ENCODE results near the gene CLDND2. TPM values are rescaled to one million over a fixed set of nuclear protein-coding genes. Genes with fewer than 3 reads are reported as not detected.

CLDND2 gene
- total RNA-seq, 5 donors from 2014 or later (not counting 1 experiment from before 2014, with no cell fraction given): 2.0 to 8.5 (median 5.8) TPM

DNA sequence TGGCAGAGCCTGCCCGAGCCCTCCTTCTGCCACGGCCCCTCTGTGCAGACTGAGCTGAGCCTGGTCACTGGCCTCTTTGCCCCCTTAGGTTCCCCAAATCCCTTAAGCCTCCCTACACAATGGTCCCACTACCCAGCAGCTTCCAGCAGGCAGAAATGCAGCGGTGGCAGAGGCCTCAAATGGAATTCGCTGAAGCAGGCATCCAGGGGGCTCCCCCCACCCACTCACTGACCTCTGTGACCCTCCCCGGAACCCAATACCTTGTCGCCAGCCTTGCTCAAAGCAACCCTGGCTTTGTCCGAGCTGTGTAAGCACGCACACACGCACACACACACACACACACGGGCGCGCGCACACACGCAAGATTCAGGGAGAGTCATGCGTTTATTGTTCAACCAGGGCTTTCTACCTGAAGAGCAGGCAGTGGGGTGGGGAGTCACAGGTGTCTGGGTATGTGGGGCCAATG, 19.2 kb upstream of the CLDND2 start, which contains the start of gene LIM2:
TSS of gene LIM2 (minus strand) at position 51 of the 466 bp plus-strand sequence. CDS start 531 bp downstream, outside the sequence.
- DNase-seq: no peak
- H3K4me3 Mint-ChIP-seq: peak within 1 kb of the TSS; percentile 29 to 60 (median 57)
- H3K27me3 ChIP-seq (replicated peaks in 1 of 2; ENCODE audit: control insufficient read depth in 2 of 2, extremely low read depth in 1 of 2, insufficient read depth in 2 of 2, low read length in 1 of 2): peaks cover 0 to 7% of the 10 kb centered on the region in 2 experiments
- peaks cover 0 to 42% of the 10 kb centered on the region in 2 experiments for H3K4me1 ChIP-seq (ENCODE audit: control insufficient read depth in 1 of 2, extremely low read depth in 1 of 2, insufficient read depth in 2 of 2, low read length in 2 of 2)
- H3K27ac ChIP-seq (ENCODE audit: low read length): peak within 1 kb of the TSS; percentile 60
- H3K9me3 ChIP-seq: no peaks in the 10 kb centered on the region
- 80% methylated on average over 6 of the region's 15 CpGs for WGBS (ENCODE audit: insufficient coverage)
- H3K36me3 Mint-ChIP-seq: no peaks in the 10 kb centered on the region
- H3K4me3 ChIP-seq (ENCODE audit: control insufficient read depth in 1 of 2, extremely low read depth in 1 of 2, low read length in 1 of 2): peak within 1 kb of the TSS in 1 of 2 donors; percentile 51
- peak within 1 kb of the TSS; percentile 19 to 55 for H3K27ac Mint-ChIP-seq
- ChIA-PET POLR2A (no interaction called here), CTCF (no interaction called here)
- no peaks in the 10 kb centered on the region for H3K36me3 ChIP-seq (ENCODE audit: control insufficient read depth in 2 of 2, extremely low read depth in 1 of 2, insufficient read depth in 1 of 2, low read length in 1 of 2)
- ATAC-seq (replicated peaks in 1 of 4): no peak
- no peaks in the 10 kb centered on the region for H3K9me3 Mint-ChIP-seq
- no peaks in the 10 kb centered on the region for H3K27me3 Mint-ChIP-seq
- peaks cover 6 to 19% (median 7%) of the 10 kb centered on the region in 3 donors for H3K4me1 Mint-ChIP-seq

DNA sequence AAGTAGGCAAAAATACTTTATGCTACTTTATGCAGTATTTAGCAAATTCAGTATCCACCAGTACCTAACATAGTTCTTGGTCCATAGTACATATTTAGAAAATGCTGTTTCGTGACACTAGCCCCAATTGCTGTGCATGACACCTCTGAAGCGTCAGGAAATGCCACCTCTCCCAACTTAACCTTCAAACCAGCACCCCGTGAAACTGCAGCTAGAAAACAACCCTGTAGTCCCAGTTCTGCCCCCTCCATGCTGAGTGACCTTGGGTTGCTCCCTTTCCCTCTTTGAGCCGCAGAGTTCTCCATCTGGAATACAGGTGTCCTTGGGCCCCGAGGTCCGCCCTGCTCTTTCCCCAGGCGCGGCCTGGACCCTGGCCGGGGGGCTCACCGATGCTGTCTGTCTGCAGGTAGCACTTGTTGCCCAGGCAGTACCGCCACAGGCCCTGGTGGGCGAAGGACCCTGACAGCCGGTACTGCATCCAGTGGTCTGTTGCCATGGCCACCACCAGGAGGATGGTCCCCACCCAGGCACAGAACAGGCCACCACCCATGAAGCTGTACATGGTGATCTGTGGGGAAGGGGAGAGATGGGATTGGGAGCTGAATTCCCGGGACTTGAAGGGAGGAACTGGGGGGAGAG, 18.2 kb upstream of the CLDND2 start:
- POLR2A ChIA-PET: no interaction called here
- peak overlapping the region in 1 of 2 donors; percentile 51 for H3K4me3 ChIP-seq (ENCODE audit: control insufficient read depth in 1 of 2, extremely low read depth in 1 of 2, low read length in 1 of 2)
- 78% methylated on average over 12 of the region's 14 CpGs for WGBS (ENCODE audit: insufficient coverage)
- Mint-ChIP-seq H3K4me3 (peak overlapping the region; percentile 29 to 60 (median 57)), H3K36me3 (no peaks in the 10 kb centered on the region), H3K4me1 (peaks cover 5 to 16% (median 6%) of the 10 kb centered on the region in 3 donors), H3K27ac (peak overlapping the region; percentile 19 to 55), H3K27me3 (no peaks in the 10 kb centered on the region), H3K9me3 (no peaks in the 10 kb centered on the region)
- H3K9me3 ChIP-seq: no peaks in the 10 kb centered on the region
- peaks cover 0 to 42% of the 10 kb centered on the region in 2 experiments for H3K4me1 ChIP-seq (ENCODE audit: control insufficient read depth in 1 of 2, extremely low read depth in 1 of 2, insufficient read depth in 2 of 2, low read length in 2 of 2)
- H3K27me3 ChIP-seq (replicated peaks in 1 of 2; ENCODE audit: control insufficient read depth in 2 of 2, extremely low read depth in 1 of 2, insufficient read depth in 2 of 2, low read length in 1 of 2): peaks cover 0 to 7% of the 10 kb centered on the region in 2 experiments
- CTCF ChIA-PET: no interaction called here
- ATAC-seq (replicated peaks in 1 of 4): peak in 2 of 4 experiments; percentile 46 to 63
- peak overlapping the region; percentile 60 for H3K27ac ChIP-seq (ENCODE audit: low read length)
- no peaks in the 10 kb centered on the region for H3K36me3 ChIP-seq (ENCODE audit: control insufficient read depth in 2 of 2, extremely low read depth in 1 of 2, insufficient read depth in 1 of 2, low read length in 1 of 2)
- peak in 5 of 35 experiments; percentile 16 to 48 (median 31) for DNase-seq

- no peaks in the 10 kb centered on the region for H3K36me3 Mint-ChIP-seq
- ATAC-seq (replicated peaks in 1 of 4): no peak
Measured at GRCh38 chr19:51382004-51382403, 13.2 kb upstream of the CLDND2 start.

GRCh38 chr19:51380379-51380778, 11.6 kb upstream of the CLDND2 start:
- peaks cover 3 to 25% (median 12%) of the 10 kb centered on the region in 3 donors for H3K4me1 Mint-ChIP-seq
- H3K36me3 ChIP-seq (ENCODE audit: control insufficient read depth in 2 of 2, extremely low read depth in 1 of 2, insufficient read depth in 1 of 2, low read length in 1 of 2): no peaks in the 10 kb centered on the region
- H3K27me3 Mint-ChIP-seq: no peaks in the 10 kb centered on the region
- H3K27me3 ChIP-seq (replicated peaks in 1 of 2; ENCODE audit: control insufficient read depth in 2 of 2, extremely low read depth in 1 of 2, insufficient read depth in 2 of 2, low read length in 1 of 2): no peaks in the 10 kb centered on the region
- no peak for ATAC-seq (replicated peaks in 1 of 4)
- no peaks in the 10 kb centered on the region for H3K9me3 ChIP-seq
- POLR2A ChIA-PET: no interaction called here
- WGBS (ENCODE audit: insufficient coverage): 97% methylated on average over 9 of the region's 9 CpGs
- no peak overlapping the region for H3K27ac Mint-ChIP-seq
- DNase-seq: no peak
- no peak overlapping the region for H3K4me3 Mint-ChIP-seq
- H3K36me3 Mint-ChIP-seq: no peaks in the 10 kb centered on the region
- H3K4me3 ChIP-seq (ENCODE audit: control insufficient read depth in 1 of 2, extremely low read depth in 1 of 2, low read length in 1 of 2): no peak overlapping the region
- peaks cover 2 to 35% of the 10 kb centered on the region in 2 experiments for H3K4me1 ChIP-seq (ENCODE audit: control insufficient read depth in 1 of 2, extremely low read depth in 1 of 2, insufficient read depth in 2 of 2, low read length in 2 of 2)
- no peaks in the 10 kb centered on the region for H3K9me3 Mint-ChIP-seq
- CTCF ChIA-PET: interaction anchor here in 1 of 2 donors (0.9 kb wide), 1 partner anchor 15 kb away, joined by 3 read pairs; no protein-coding TSS in a partner anchor
- no peak overlapping the region for H3K27ac ChIP-seq (ENCODE audit: low read length)

More at GRCh38 chr19:51382004-51382403, 13.2 kb upstream of the CLDND2 start:
- POLR2A ChIA-PET: interaction anchor here in 1 of 2 donors (0.7 kb wide), 1 partner anchor 780 kb away, joined by 7 read pairs; no protein-coding TSS in a partner anchor
- Mint-ChIP-seq H3K27me3 (no peaks in the 10 kb centered on the region), H3K4me1 (peaks cover 0 to 13% (median 2%) of the 10 kb centered on the region in 3 donors), H3K27ac (no peak overlapping the region), H3K4me3 (no peak overlapping the region), H3K9me3 (no peaks in the 10 kb centered on the region)
- Histone ChIP-seq H3K9me3 (no peaks in the 10 kb centered on the region), H3K4me1 (ENCODE audit: control insufficient read depth in 1 of 2, extremely low read depth in 1 of 2, insufficient read depth in 2 of 2, low read length in 2 of 2) (peaks cover 0 to 23% of the 10 kb centered on the region in 2 experiments), H3K36me3 (ENCODE audit: control insufficient read depth in 2 of 2, extremely low read depth in 1 of 2, insufficient read depth in 1 of 2, low read length in 1 of 2) (no peaks in the 10 kb centered on the region), H3K27me3 (replicated peaks in 1 of 2; ENCODE audit: control insufficient read depth in 2 of 2, extremely low read depth in 1 of 2, insufficient read depth in 2 of 2, low read length in 1 of 2) (peaks cover 0 to 1% of the 10 kb centered on the region in 2 experiments), H3K4me3 (ENCODE audit: control insufficient read depth in 1 of 2, extremely low read depth in 1 of 2, low read length in 1 of 2) (no peak overlapping the region), H3K27ac (ENCODE audit: low read length) (no peak overlapping the region)
- no peak for DNase-seq
- 93% methylated on average over 4 of the region's 4 CpGs for WGBS (ENCODE audit: insufficient coverage)
- CTCF ChIA-PET: interaction anchor here in 1 of 2 donors (0.5 kb wide), 1 partner anchor 12 kb away, joined by 3 read pairs; no protein-coding TSS in a partner anchor

DNA sequence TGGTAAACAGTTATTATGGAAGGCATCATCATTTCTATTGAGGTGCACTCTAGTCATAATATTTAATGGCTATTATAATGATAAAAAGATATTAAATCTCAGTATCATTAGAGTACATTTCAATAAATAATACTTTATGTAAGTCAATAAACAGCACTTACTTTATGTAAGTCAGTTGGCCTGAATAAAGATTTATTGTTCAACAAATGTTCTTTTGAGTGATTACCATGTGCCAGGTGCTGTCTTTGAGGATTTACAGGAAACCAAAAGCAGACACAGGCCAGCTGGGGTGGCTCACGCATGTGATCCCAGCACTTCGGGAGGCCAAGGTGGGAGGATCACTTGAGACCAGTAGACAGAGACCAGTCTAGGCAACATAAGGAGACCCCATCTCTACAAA, 8.6 kb upstream of the CLDND2 start:
- ChIA-PET CTCF (no interaction called here), POLR2A (no interaction called here)
- ATAC-seq (replicated peaks in 1 of 4) (no peak), DNase-seq (no peak)
- WGBS (ENCODE audit: insufficient coverage): 100% methylated on average over 1 of the region's 2 CpGs
- H3K4me1 ChIP-seq (ENCODE audit: control insufficient read depth in 1 of 2, extremely low read depth in 1 of 2, insufficient read depth in 2 of 2, low read length in 2 of 2): peaks cover 12 to 63% of the 10 kb centered on the region in 2 experiments
- Mint-ChIP-seq H3K27ac (no peak overlapping the region), H3K4me1 (peaks cover 29 to 53% (median 40%) of the 10 kb centered on the region in 3 donors), H3K9me3 (no peaks in the 10 kb centered on the region), H3K4me3 (no peak overlapping the region), H3K27me3 (no peaks in the 10 kb centered on the region), H3K36me3 (no peaks in the 10 kb centered on the region)
- no peak overlapping the region for H3K4me3 ChIP-seq (ENCODE audit: control insufficient read depth in 1 of 2, extremely low read depth in 1 of 2, low read length in 1 of 2)
- H3K9me3 ChIP-seq: no peaks in the 10 kb centered on the region
- H3K36me3 ChIP-seq (ENCODE audit: control insufficient read depth in 2 of 2, extremely low read depth in 1 of 2, insufficient read depth in 1 of 2, low read length in 1 of 2): no peaks in the 10 kb centered on the region
- H3K27me3 ChIP-seq (replicated peaks in 1 of 2; ENCODE audit: control insufficient read depth in 2 of 2, extremely low read depth in 1 of 2, insufficient read depth in 2 of 2, low read length in 1 of 2): no peaks in the 10 kb centered on the region
- H3K27ac ChIP-seq (ENCODE audit: low read length): no peak overlapping the region

DNA sequence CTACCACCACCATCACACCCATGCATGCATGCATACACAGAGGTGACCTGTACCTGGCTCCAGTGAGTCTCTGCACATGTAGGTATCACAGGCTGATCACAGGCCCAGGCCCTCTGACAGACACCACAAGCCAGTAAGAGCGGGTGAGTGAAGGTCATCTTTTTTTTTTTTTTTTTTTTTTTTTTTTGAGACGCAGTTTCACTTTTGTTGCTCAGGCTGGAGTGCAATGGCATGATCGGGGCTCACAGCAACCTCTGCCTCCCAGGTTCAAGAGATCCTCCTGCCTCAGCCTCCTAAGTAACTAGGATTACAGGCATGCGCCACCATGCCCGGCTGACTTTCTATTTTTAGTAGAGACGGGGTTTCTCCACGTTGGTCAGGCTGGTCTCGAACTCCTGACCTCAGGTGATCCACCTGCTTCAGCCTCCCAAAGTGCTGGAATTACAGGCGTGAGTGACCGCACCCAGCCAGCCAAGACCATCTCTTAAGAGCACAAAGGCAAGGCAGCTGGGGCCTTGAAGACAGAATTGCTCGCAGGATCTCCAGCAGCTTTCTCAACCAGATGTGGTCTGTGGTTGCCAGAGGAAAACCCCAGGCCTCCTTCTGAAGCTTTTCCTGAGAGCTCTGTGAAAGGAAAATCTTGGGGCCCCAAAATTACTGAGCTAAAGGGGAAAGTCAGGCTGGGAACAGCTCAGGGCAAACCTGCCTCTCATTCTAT, 6.9 kb upstream of the CLDND2 start:
- WGBS (ENCODE audit: insufficient coverage): 1% methylated on average over 7 of the region's 11 CpGs
- no peak for ATAC-seq (replicated peaks in 1 of 4)
- no peaks in the 10 kb centered on the region for H3K9me3 ChIP-seq

More for the DNA sequence above, 6.9 kb upstream of the CLDND2 start:
- ChIA-PET POLR2A (no interaction called here), CTCF (no interaction called here)
- Mint-ChIP-seq H3K36me3 (no peaks in the 10 kb centered on the region), H3K9me3 (no peaks in the 10 kb centered on the region), H3K27ac (peak overlapping the region; percentile 64 to 86), H3K4me1 (peaks cover 47 to 66% (median 57%) of the 10 kb centered on the region in 3 donors), H3K27me3 (no peaks in the 10 kb centered on the region), H3K4me3 (peak overlapping the region in 1 of 3 donors; percentile 25)
- Histone ChIP-seq H3K4me3 (ENCODE audit: control insufficient read depth in 1 of 2, extremely low read depth in 1 of 2, low read length in 1 of 2) (no peak overlapping the region), H3K27me3 (replicated peaks in 1 of 2; ENCODE audit: control insufficient read depth in 2 of 2, extremely low read depth in 1 of 2, insufficient read depth in 2 of 2, low read length in 1 of 2) (no peaks in the 10 kb centered on the region), H3K4me1 (ENCODE audit: control insufficient read depth in 1 of 2, extremely low read depth in 1 of 2, insufficient read depth in 2 of 2, low read length in 2 of 2) (peaks cover 18 to 72% of the 10 kb centered on the region in 2 experiments), H3K36me3 (ENCODE audit: control insufficient read depth in 2 of 2, extremely low read depth in 1 of 2, insufficient read depth in 1 of 2, low read length in 1 of 2) (no peaks in the 10 kb centered on the region), H3K27ac (ENCODE audit: low read length) (peak overlapping the region; percentile 87)
- DNase-seq: peak in 1 of 35 experiments; percentile 71
